Measurements from ENCODE around the gene ZBTB11.
A peak's percentile ranks its signal among the peaks of the same experiment; 100 is the strongest.
"Not testable (repeated sequence)": the region's sequence is repeated elsewhere in the genome, so short reads cannot be mapped to it uniquely, and the experiment has no call there.

ZBTB11 gene

DNA sequence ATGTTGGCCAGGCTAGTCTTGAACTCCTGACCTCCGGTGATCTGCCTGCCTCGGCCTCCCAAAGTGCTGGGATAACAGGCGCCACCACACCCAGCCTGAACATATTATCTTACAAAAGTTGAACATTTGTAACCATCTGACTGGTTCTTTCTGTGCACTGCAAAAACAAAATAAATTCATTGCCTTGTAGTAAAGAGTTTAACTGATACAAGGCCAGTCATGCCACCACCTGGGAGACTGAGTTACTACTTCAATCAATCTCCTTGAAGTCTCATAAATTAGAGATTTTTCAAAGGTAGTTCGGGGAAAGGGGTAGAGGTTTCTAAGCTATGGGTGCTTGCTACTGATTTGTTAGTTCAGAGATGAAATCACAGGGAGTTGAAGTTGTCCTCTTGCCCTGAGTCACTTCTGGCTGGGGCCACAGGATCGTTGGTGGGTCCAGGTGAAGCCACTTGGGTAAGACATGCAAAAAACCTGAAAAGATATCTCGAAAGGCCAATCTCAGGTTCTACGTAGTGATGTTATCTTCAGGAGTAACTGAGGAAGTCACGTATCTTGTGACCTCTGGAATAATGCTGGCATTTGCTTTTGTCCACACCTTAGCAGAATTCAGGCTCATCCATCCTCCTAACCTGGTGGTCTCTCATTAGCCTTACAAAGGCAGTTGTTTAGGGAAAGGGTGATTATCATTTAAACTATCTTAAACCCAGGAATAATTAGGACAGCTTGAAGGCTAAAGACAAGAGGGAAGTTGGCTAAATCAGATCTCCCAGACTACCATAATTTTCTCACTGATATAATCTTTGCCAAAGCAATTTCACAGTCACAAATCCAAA lies 33.7 kb downstream of the ZBTB11 start:
- DNase-seq (ENCODE audit: low spot score), result no peak

DNA sequence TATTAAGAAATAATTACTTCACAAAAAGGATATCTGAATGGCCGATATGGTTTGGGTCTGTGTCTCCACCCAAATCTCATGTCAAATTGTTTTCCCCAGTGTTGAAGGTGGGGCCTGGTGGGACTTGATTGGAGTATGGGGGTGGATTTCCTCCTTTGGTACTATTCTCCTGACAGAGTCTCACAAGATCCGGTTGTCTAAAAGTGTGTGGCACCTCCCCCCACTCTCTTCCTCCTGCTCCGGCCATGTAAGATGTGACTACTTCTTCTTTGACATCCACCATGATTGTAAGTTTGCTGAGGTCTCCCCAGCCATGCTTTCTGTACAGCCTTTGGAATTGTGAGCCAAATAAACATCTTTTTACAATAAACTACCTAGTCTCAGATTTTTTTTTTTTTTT lies 34.5 kb downstream of the ZBTB11 start:
- no peak for DNase-seq (ENCODE audit: low spot score)

DNA sequence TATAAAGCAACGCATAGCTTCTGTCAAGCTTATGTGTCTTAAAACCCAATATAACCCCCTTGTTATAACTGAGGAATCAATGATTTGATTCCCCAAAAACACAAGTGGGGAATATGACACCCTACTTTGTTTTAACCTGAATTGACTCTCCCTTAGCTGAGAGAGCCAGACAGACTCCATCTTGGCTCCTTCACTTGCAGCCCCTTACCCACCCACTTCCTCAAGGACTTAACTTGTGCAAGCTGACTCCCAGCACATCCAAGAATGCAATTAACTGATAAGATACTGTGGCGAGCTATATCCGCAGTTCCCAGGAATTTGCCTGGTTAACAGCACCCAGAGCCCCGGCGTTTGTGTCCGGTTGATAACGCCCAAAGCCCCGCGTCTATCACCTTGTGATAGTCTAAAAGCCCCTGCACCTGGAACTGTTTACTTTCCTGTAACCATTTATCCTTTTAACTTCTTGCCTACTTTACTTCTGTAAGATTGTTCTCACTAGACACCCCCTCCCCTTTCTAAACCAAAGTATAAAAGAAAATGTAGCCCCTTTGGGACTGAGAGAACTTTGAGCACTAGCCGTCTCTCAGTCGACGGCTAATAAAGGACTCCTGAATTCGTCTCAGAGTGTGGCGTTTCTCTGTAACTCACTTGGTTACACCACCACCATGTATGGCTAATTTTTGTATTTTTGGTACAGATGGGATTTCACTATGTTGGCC lies 35.4 kb downstream of the ZBTB11 start:
- not testable (repeated sequence) for DNase-seq (ENCODE audit: low spot score)

DNA sequence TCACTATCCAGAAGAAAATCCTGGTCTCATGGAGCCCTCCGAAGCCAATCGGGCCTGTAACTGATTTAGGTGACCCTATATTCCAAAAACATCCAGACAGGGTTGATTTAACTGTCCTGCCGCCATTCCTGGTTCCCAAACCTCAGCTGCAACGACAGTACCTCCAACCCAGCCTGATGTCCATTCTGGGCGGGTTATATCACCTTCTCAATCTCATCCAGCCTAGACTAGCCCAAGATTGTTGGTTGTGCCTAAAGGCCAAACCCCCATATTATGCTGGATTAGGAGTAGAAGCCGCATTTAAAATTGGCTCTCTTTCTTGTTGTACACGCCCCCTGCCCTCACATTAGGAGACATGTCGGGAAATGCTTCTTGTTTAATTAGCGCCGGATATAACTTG lies 36.7 kb downstream of the ZBTB11 start:
- DNase-seq (ENCODE audit: low spot score), result no peak

DNA sequence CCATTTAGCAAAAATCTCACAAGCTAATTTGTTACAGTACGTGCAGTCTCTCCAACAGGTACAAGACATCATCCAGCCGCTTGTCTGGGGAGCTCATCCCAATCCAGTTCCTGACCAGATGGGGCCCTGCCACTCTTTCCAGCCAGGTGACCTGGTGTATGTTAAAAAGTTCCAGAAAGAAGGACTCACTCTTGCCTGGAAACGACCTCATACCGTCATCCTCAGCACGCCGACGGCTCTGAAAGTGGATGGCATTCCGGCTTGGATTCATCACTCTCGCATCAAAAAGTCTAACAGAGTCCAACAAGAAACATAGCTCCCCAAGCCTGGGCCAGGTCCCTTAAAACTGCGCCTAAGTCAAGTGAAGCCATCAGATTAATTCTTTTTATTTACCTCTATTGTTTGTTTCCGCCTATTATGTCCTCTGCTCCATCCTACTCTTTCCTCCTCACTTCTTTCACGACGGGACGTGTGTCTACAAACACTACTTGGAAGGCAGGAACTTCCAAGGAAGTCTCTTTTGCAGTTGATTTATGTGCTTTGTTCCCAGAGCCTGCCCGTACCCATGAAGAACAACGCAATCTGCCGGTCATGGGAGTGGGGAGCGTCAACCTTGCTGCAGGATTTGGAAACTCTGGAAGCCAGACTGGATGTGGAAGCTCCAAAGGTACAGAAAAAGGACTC lies 37.5 kb downstream of the ZBTB11 start:
- DNase-seq (ENCODE audit: low spot score), result no peak

DNA sequence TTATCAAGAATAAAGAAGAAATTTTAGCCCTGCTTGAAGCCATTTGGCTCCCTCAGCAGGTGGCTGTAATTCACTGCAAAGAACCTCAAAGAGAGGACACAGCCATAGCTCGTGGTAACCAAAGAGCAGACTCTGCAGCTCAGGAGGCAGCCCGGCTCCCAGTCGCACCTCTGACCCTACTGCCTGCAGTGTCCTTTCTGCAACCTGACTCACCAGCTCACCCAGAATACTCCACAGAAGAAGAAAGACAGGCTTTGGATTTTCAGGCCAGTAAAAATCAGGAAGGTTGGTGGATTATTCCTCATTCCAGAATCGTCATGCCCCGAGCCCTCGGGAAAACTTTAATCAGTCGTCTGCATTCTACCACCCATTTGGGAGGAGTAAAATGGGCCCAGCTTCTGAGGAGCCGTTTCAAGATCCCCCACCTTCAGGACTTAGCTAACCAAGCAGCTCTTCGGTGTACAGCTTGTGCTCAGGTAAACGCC lies 38.6 kb downstream of the ZBTB11 start:
- no peak for DNase-seq (ENCODE audit: low spot score)

DNA sequence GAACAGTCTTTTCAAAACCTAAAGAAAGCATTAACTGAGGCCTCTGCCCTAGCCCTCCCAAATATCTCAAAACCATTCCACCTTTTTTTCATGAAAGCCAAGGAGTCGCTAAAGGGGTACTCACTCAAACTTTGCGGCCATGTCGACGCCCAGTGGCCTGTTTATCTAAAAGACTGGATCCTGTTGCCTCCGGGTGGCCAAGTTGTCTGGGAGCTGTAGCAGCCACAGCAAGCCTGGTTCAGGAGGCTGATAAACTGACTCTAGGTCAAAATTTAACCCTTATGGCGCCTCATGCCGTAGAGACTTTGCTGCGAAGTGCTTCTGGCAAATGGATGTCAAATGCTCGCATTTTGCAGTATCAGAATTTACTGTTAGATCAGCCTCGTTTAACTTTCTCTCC lies 39.5 kb downstream of the ZBTB11 start:
- DNase-seq (ENCODE audit: low spot score), result no peak

DNA sequence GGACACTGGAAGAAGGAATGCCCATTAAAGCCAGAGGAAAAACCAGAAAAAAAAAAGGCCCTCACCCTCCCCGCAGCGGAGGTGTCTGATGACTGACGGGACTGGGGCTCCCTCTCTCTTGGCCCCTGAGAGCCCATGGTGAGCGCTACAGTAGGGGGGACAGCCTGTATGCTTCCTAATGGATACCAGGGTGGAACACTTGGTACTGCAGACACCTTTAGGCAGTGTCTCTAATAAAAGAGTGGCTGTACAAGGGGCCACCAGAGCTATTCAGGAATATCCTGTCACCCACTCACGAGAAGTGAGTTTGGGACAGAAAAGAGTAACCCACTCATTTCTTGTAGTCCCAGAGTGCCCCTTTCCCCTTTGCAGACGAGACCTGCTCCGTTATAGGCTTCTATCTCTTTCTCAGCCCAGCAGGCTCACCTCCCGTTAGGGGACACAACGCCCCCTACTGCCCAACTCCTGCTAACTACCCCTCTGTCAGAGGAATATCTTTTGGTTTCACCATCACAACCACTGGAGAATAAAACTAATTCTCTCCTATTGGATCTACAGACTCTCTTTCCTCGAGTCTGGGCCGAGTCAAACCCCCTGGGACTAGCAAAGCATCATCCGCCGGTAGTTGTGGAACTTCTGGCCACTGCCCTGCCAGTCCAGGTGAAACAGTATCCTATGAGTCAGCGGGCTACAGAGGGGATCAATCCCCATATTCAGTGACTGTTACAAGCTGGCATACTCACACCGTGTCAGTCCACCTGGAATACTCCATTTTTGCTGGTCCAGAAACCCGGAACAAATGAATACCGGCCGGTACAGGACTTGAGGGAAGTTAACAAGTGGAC lies 40.8 kb downstream of the ZBTB11 start:
- peak; percentile 38 for DNase-seq (ENCODE audit: low spot score)

DNA sequence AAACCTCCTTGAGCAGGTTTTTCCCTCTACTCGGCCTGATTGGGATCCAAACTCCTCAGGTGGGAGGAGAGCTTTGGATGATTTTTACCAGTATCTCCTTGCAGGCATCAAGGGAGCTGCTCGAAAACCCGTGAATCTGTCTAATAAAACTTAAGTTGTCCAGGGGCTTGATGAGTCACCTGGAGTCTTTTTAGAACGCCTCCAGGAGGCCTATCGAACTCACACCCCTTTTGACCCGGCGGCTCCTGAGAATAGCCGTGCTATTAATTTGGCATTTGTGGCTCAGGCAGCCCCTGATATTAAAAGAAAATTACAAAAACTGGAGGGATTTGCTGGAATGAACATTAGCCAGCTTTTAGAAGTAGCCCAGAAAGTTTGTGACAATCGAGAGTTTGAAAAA lies 41.6 kb downstream of the ZBTB11 start:
- DNase-seq (ENCODE audit: low spot score), result no peak

DNA sequence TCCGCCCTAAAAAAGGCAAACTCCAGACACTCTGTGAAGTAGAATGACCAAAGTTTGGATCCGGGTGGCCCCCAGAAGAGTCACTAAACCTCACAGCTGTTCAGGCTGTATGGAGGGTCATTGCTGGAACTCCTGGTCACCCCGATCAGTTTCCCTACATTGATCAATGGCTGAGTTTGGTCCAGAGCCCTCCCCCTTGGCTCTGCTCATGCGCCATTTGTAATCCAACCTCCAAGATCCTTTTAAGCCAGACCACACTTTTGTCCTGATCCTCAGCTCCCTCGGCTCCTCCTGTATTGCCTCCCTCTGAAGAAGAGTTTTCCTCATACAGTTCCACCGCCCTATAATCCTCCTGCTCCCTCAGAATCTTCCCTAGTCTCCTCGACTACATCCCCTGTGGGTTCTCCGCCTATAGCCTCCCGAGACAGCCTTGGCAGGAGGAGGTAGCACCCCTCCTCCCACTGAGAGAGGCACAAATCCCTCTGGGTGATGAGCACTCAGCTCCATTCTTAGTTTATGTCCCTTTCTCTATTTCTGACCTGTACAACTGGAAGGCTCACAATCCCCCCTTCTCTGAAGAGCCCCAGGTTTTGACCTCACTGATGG lies 42.2 kb downstream of the ZBTB11 start:
- no peak for DNase-seq (ENCODE audit: low spot score)

DNA sequence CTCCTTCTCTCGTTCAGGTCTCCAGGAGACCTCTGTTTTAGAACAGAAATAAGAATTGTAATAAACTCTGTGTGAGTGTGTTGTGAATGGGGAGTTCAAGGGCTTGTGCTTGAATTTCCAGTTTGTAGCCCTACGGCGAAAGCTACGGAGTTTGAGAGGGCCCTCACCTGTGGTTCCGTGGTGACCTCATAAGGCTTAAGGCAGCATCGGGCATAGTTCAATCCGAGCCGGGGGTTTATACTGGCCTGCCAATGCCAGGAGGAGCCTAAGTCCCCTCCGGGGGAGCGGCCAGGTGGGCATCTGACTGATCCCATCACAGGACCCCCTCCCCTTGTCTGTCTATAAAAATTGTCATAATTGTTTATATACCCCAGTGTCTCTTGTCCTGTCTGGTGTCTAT lies 43.7 kb downstream of the ZBTB11 start:
- no peak for DNase-seq (ENCODE audit: low spot score)

DNA sequence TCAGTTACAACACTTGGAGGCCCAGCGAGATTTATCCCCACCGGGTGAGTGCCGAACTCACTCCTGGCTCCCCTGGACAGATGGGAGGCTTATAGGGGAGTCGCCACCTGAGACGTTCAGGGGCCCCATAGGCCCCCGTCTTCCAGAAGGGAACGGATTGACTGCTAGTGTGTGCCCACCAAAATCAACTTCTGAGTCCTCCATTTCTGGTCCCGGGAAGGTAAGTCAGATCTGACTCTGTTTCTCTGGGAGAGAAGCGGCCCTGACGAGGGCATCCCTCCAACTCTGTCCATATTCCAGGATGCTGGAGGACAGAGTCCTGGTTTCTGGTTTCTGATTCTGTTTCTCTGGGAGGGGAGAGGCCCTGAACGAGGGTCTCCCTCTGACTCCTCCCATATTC lies 44.3 kb downstream of the ZBTB11 start:
- no peak for DNase-seq (ENCODE audit: low spot score)

DNA sequence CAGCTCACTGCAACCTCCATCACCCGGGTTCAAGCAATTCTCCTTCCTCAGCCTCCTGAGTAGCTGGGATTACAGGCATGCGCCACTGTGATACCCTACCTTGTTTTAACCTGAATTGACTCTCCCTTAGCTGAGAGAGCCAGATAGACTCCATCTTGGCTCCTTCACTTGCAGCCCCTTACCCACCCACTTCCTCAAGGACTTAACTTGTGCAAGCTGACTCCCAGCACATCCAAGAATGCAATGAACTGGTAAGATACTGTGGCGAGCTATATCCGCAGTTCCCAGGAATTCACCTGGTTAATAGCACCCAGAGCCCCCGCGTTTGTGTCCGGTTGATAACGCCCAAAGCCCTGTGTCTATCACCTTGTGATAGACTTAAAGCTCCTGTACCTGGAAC lies 45.0 kb downstream of the ZBTB11 start:
- DNase-seq (ENCODE audit: low spot score), result not testable (repeated sequence)

DNA sequence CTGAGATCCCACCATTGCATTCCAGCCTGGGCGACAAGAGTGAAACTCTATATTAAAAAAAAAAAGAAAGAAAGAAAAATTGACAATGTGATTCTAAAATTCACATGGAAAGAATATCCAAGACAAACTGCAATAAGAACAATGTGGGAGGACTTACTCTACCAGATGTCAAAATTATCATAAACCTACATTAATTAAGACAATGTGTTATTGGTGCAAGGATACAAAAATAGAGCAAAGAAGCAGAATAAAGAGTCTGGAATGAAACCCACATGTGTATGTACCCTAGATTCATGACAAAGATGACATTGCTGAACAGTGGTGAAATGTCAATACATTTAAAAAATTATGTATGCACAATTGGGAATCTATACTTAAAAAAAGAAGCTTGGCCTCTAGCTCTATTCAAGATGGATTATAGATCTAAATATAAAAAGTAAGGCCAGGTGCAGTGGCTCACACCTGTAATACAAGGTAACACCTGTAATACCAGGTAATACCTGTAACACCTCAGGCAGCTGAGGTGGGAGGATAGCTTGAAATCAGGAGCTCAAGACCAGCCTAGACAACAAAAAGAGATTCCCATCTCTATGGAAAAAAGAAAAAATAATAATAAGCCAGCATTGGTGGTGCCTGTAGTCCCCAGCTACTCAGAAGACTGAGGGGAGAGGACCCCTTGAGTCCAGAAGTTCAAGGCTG lies 45.7 kb downstream of the ZBTB11 start:
- no peak for DNase-seq (ENCODE audit: low spot score)

DNA sequence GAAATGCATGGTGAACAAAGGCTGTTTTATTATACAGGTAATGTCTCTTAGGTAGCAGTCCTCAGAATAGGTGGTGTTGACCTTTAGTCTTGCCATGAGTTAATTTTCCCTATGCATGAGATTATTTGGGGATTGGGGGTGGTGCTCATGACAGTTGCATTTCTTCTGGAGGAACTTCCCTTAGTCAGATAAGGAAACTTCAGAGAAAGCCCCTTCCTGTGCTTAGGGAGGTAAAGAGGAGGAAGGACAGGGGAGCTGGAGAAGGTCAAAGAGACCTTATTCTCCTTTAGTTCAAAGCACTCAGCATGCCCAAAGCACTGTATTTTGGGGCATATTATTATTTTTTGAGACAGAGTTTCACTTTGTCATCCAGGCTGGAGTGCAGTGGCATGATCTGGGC lies 47.7 kb downstream of the ZBTB11 start:
- no peak for DNase-seq (ENCODE audit: low spot score)

DNA sequence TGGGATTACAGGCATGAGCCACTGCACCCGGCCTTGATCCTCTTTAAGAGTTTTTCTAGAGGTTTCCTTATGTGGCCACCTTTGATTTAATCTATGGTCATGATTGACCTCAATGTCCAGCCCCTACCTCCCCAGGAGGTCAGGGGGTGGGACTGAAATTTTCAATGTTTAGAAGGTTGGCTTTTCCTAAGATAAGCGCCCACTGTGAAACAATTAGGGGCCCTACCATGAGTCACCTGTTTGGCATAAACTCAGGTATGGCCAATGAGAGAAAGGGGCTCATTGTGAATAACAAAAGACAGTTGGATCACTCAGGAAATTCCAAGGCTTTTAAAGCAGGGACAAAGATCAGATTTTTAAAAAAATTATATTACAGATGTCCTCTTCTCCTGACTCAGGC lies 51.1 kb downstream of the ZBTB11 start:
- no peak for DNase-seq (ENCODE audit: low spot score)

DNA sequence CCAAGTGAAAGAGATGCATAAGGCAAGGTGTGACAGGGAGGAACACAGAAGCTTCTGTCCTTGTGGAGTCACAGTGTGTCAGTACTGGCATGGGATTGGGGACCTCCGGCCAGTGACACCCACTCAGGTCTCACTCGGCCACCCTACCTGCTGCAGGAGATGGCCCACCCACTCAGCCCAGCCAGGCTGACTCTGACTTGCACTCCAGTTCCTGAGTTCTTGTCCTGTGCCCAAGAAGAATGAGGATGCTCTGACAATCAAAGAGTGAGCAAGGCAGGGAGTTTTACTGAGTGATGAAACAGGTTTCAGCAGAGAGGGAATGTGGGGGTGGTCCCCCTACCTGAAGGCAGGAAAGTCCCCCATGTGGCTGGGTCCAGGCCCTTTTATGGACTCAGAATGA lies 52.1 kb downstream of the ZBTB11 start:
- no peak for DNase-seq (ENCODE audit: low spot score)

DNA sequence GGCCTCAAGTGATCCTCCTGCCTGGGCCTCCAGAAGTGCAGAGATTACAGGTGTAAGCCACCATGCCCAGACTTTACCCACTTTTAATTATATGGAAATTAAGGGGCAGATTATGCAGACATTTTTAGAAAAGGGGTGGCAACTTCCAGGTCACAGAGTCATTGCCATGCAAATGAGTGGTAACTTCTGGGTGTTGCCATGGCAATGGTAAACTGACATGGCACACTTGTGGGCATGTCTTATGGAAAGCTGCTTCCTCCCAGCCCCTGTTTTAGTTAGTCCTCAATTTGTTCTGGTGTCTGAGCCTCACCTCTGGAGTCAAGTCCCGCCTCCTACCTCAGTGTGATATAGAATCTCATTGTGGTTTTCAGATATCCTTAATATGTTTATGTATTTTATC lies 53.3 kb downstream of the ZBTB11 start:
- no peak for DNase-seq (ENCODE audit: low spot score)

DNA sequence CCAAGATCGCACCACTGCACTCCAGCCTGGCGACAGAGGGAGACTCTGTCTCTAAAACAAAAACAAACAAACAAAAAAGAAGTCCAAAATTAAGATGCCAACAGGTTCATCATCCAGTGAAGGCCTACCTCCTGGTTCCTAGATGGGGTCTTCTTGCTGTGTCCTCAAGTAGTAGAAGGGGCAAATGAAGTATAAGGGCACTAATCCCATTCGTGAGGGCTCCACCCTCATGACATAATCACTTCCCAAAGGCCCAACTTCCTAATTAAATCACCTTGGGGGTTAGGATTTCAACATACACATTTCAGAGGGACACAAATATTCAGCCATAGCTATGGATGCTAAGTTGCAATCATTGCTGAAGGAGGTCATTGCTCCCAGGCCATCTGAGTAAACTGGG lies 57.2 kb downstream of the ZBTB11 start:
- no peak for DNase-seq (ENCODE audit: low spot score)

DNA sequence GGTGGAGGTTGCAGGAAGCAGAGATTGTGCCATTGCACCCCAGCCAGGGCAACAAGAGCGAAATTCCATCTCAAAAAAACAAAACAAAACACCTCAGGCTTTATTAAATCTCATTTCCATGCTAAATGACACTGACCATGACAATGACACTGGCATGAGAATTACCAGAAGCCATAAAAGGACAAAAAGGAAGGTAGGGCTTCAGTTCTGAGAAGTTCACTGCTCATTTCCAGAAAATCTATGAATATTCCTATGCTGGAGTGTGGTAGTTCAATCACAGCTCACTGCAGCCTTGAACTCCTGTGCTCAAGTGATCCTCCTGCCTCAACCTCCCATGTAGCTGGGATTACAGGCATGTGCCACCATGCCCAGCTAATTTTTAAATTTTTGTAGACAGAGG lies 58.2 kb downstream of the ZBTB11 start:
- no peak for DNase-seq (ENCODE audit: low spot score)

DNA sequence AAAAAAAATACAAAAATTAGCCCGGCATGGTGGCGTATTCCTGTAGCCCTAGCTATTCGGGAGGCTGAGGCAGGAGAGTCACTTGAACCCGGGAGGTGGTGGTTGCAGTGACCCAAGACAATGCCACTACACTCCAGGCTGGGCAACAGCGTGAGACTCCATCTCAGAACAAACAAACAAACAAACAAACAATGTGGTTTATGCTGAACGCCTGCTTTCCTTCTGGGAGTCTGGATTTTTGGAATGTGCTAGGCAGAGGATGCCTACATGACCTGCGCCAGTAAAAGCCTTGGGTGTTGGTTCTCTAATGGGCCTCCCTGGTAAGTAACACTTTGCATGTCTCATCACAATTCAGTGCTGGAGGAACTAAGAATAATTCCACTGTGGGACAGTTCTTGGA lies 59.5 kb downstream of the ZBTB11 start:
- DNase-seq (ENCODE audit: low spot score), result no peak

All from AG08395 (cell line).